ENCODE data around the gene PRPF31.

GRCh38 chr19:54173951-54174834, 58.6 kb downstream of the PRPF31 start:
- TF ChIP-seq GATA2 (IDR thresholded peaks at IDR 0.05; ENCODE audit: low read depth, low read length) (no peak), GATA3 (IDR thresholded peaks at IDR 0.05; ENCODE audit: low read depth, low read length) (no peak)

All from SH-SY5Y (cell line).